GM19193 (cell line): ENCODE measurements around the gene CDKN1A.

Source experiments
- POLR2A ChIP-seq: IDR thresholded peaks from 4 replicates; pipeline ENCODE4 v1.6.1; 2011; ENCODE audit not compliant: insufficient read depth, insufficient read length; ENCODE audit errors: extremely low read depth

CDKN1A gene

GRCh38 chr6:36692861-36693702 lies 14.6 kb downstream of the CDKN1A start:
- no peak for TF ChIP-seq POLR2A

GRCh38 chr6:36694616-36695015 lies 16.1 kb downstream of the CDKN1A start:
- TF ChIP-seq POLR2A: no peak

- no peak for TF ChIP-seq POLR2A
These were observed 16.9 kb downstream of the CDKN1A start for GRCh38 chr6:36695414-36695813.

- no peak for TF ChIP-seq POLR2A
These were observed 19.0 kb downstream of the CDKN1A start, which contains the start of gene RAB44 for GRCh38 chr6:36697481-36697903. RAB44 (plus strand) TSS chr6:36697826; CDS start chr6:36704236, 6,410 bp downstream.

- no peak for TF ChIP-seq POLR2A
These were observed 19.7 kb downstream of the CDKN1A start for GRCh38 chr6:36698196-36698595.

- TF ChIP-seq POLR2A: no peak
These were observed 20.4 kb downstream of the CDKN1A start for GRCh38 chr6:36698871-36699271.

- no peak for TF ChIP-seq POLR2A
These were observed 20.8 kb downstream of the CDKN1A start for GRCh38 chr6:36699348-36699747.

GRCh38 chr6:36700071-36700812 lies 21.7 kb downstream of the CDKN1A start:
- no peak for TF ChIP-seq POLR2A

- no peak for TF ChIP-seq POLR2A
These were observed 22.3 kb downstream of the CDKN1A start for GRCh38 chr6:36700831-36701230.

GRCh38 chr6:36701401-36701991 lies 23.0 kb downstream of the CDKN1A start:
- TF ChIP-seq POLR2A: no peak

GRCh38 chr6:36702656-36703055 lies 24.1 kb downstream of the CDKN1A start:
- no peak for TF ChIP-seq POLR2A

- TF ChIP-seq POLR2A: no peak
These were observed 24.6 kb downstream of the CDKN1A start for GRCh38 chr6:36703081-36703606.

- TF ChIP-seq POLR2A: no peak
These were observed 25.5 kb downstream of the CDKN1A start for GRCh38 chr6:36703982-36704381.

GRCh38 chr6:36706339-36706738 lies 27.8 kb downstream of the CDKN1A start:
- no peak for TF ChIP-seq POLR2A

GRCh38 chr6:36712816-36713215 lies 34.3 kb downstream of the CDKN1A start:
- no peak for TF ChIP-seq POLR2A

GRCh38 chr6:36713846-36714245 lies 35.3 kb downstream of the CDKN1A start:
- no peak for TF ChIP-seq POLR2A

GRCh38 chr6:36714511-36714910 lies 36.0 kb downstream of the CDKN1A start:
- no peak for TF ChIP-seq POLR2A
